HCT116 (cell line): ENCODE measurements around the gene SLC38A9.

Experiments used
- EZH2 ChIP-seq: fragments of 200-600 bp; sonication (generic); IDR thresholded peaks from 2 replicates; pipeline ENCODE4 v1.6.1; 2017; ENCODE audit warnings: antibody characterized with exemption, mixed run types
- EZH2phosphoT487 ChIP-seq: fragments of 200-600 bp; IDR thresholded peaks from 2 replicates; pipeline ENCODE4 v1.6.1; 2018; ENCODE audit warnings: antibody characterized with exemption, borderline replicate concordance
- POLR2AphosphoS5 ChIP-seq: IDR thresholded peaks from 2 replicates; pipeline ENCODE4 v1.6.1; 2011; ENCODE audit warnings: mild to moderate bottlenecking, low read depth, low read length, moderate library complexity
- REST ChIP-seq: IDR thresholded peaks from 2 replicates; pipeline ENCODE4 v1.6.1; 2012; ENCODE audit warnings: low read depth
- SRF ChIP-seq: IDR thresholded peaks from 2 replicates; pipeline ENCODE4 v1.6.1; 2012; ENCODE audit warnings: low read depth
- YY1 ChIP-seq: IDR thresholded peaks from 2 replicates; pipeline ENCODE4 v1.6.1; 2011; ENCODE audit warnings: low read length, low read depth, moderate library complexity, mild to moderate bottlenecking; ENCODE audit not compliant: insufficient replicate concordance; ENCODE audit errors: extremely low read depth
- TF ChIP-seq, protein P1 (sequence below), 3 experiments: fragments of 200-600 bp in 1 of 3; sonication (generic) in 1 of 3; IDR thresholded peaks in 2 of 3; conservative IDR thresholded peaks in 1 of 3; 2 replicates each; pipeline ENCODE4 v1.5.1; 2012 to 2017; ENCODE audit warnings: low read depth in 2 of 3, low read length in 2 of 3, antibody characterized with exemption in 1 of 3, borderline replicate concordance in 1 of 3, control low read depth in 1 of 3, mild to moderate bottlenecking in 1 of 3, mixed read lengths in 1 of 3, mixed run types in 1 of 3, moderate library complexity in 1 of 3; ENCODE audit not compliant: insufficient read depth in 1 of 3

GRCh38 chr5:55626790-55627189 lies 85.3 kb downstream of the SLC38A9 start:
- TF ChIP-seq REST: no peak
- no peak for TF ChIP-seq EZH2
- no peak for TF ChIP-seq YY1
- TF ChIP-seq, protein P1, sequence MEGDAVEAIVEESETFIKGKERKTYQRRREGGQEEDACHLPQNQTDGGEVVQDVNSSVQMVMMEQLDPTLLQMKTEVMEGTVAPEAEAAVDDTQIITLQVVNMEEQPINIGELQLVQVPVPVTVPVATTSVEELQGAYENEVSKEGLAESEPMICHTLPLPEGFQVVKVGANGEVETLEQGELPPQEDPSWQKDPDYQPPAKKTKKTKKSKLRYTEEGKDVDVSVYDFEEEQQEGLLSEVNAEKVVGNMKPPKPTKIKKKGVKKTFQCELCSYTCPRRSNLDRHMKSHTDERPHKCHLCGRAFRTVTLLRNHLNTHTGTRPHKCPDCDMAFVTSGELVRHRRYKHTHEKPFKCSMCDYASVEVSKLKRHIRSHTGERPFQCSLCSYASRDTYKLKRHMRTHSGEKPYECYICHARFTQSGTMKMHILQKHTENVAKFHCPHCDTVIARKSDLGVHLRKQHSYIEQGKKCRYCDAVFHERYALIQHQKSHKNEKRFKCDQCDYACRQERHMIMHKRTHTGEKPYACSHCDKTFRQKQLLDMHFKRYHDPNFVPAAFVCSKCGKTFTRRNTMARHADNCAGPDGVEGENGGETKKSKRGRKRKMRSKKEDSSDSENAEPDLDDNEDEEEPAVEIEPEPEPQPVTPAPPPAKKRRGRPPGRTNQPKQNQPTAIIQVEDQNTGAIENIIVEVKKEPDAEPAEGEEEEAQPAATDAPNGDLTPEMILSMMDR (IDR thresholded peaks at IDR 0.05 in 2 of 3, conservative IDR thresholded peaks at IDR 0.05 in 1 of 3; ENCODE audit: borderline replicate concordance in 1 of 3, insufficient read depth in 1 of 3, low read depth in 2 of 3, low read length in 2 of 3): no peak
- no peak for TF ChIP-seq SRF
- TF ChIP-seq EZH2phosphoT487: no peak
- TF ChIP-seq POLR2AphosphoS5: no peak
